Testis (tissue), 2 donors: Measurements from ENCODE around the gene BICC1.

Source experiments
- POLR2A ChIP-seq: fragments of 450-650 bp; IDR thresholded peaks from one replicate; pipeline ENCODE4 v1.6.1; 2017; ENCODE audit warnings: antibody characterized with exemption, mild to moderate bottlenecking, moderate library complexity
- TF ChIP-seq, protein P1 (sequence below), 3 experiments: fragments of 450-650 bp in 2 of 3; fragments of 200-600 bp in 1 of 3; sonication (generic) in 1 of 3; IDR thresholded peaks; one replicate each; pipeline ENCODE4 v1.5.1; 2016 to 2019; ENCODE audit warnings: antibody characterized with exemption in 3 of 3, mild to moderate bottlenecking in 2 of 3, moderate library complexity in 1 of 3

DNA sequence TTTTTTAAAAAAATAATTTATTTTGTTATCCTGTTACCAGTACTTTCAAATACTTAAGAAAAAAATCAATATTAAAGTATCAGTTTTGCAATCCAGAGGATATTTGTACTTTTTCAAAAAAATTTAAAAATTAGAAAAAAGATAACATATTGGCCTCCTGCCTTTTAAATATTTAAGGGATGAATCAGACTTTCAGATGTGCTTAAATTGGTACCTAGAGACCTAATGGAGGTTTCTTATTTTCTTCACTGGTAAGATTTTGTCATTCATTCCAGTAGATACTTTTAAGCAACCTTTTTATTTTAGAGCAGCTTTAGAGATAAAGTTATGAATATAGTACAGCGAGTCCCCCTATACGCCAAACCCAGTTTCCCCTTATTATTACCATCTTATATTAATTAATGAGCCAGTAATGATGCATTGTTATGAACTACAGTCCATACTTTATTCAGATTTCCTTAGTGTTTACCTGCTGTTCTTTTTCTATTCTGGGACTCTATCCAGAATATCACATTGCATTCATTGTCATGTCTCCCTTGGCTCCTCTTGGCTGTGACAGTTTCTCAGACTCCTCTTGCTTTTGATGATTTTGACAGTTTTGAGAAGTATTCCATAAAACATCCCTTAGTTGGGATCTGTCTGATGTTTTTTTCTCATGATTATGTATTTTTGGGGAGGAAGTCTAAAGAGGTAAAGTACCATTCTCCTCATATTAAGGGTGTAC, 34.2 kb downstream of the BICC1 start:
- TF ChIP-seq POLR2A: no peak
- TF ChIP-seq, protein P1, sequence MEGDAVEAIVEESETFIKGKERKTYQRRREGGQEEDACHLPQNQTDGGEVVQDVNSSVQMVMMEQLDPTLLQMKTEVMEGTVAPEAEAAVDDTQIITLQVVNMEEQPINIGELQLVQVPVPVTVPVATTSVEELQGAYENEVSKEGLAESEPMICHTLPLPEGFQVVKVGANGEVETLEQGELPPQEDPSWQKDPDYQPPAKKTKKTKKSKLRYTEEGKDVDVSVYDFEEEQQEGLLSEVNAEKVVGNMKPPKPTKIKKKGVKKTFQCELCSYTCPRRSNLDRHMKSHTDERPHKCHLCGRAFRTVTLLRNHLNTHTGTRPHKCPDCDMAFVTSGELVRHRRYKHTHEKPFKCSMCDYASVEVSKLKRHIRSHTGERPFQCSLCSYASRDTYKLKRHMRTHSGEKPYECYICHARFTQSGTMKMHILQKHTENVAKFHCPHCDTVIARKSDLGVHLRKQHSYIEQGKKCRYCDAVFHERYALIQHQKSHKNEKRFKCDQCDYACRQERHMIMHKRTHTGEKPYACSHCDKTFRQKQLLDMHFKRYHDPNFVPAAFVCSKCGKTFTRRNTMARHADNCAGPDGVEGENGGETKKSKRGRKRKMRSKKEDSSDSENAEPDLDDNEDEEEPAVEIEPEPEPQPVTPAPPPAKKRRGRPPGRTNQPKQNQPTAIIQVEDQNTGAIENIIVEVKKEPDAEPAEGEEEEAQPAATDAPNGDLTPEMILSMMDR (IDR thresholded peaks at IDR 0.05): no peak
